Neural crest cell (in vitro differentiated cells): ENCODE measurements around the gene APOC3. TPM values are rescaled to one million over a fixed set of nuclear protein-coding genes. Genes with fewer than 3 reads are reported as not detected.

Source experiments
- DNase-seq: peaks from one replicate; pipeline ENCODE4 v3.0.0; 2021; ENCODE audit warnings: low read depth, mixed read lengths, low spot score
- H3K27ac Mint-ChIP-seq: one replicate; pipeline ENCODE4 v1.8.0; 2021; ENCODE audit warnings: mild to moderate bottlenecking, mixed read lengths; ENCODE audit not compliant: unreplicated experiment
- H3K27me3 Mint-ChIP-seq: 2 replicates; pipeline ENCODE4 v1.8.0; 2021; ENCODE audit warnings: low read depth, mild to moderate bottlenecking, mixed read lengths
- H3K36me3 Mint-ChIP-seq: 2 replicates; pipeline ENCODE4 v1.8.0; 2021; ENCODE audit warnings: low read depth, mild to moderate bottlenecking, mixed read lengths
- H3K4me1 Mint-ChIP-seq: 2 replicates; pipeline ENCODE4 v1.8.0; 2021; ENCODE audit warnings: mixed read lengths
- H3K4me3 Mint-ChIP-seq: one replicate; pipeline ENCODE4 v1.8.0; 2021; ENCODE audit warnings: mild to moderate bottlenecking, mixed read lengths
- H3K9me3 Mint-ChIP-seq: 2 replicates; pipeline ENCODE4 v1.8.0; 2021; ENCODE audit warnings: mixed read lengths
- CTCF ChIP-seq: fragments of 200-600 bp; sonication (generic); conservative IDR thresholded peaks from 2 replicates; pipeline ENCODE4 v1.5.0; 2021; ENCODE audit warnings: antibody characterized with exemption, mild to moderate bottlenecking
- total RNA-seq: library from RNA; stranded (reverse); gene quantifications from 2 replicates; pipeline ENCODE4 v1.2.1, GENCODE V29; 2021

Gene APOC3
- total RNA-seq, 1 donor from 2014 or later, result not detected

- Mint-ChIP-seq H3K9me3 (no peaks in the 10 kb centered on the region), H3K27me3 (no peaks in the 10 kb centered on the region), H3K4me1 (peaks cover 32% of the 10 kb centered on the region), H3K27ac (peak within 1 kb of the TSS; percentile 92), H3K36me3 (no peaks in the 10 kb centered on the region), H3K4me3 (peak within 1 kb of the TSS; percentile 9)
- DNase-seq, result peak; percentile 26
- TF ChIP-seq CTCF, result no peak
These were observed 7.8 kb downstream of the APOC3 start, which contains the start of gene APOA1 for GRCh38 chr11:116837231-116838091. Gene APOA1, minus strand, starts transcription at chr11:116837622. Its CDS starts 235 bp downstream, at chr11:116837387.

GRCh38 chr11:116838321-116839084, 8.8 kb downstream of the APOC3 start:
- Mint-ChIP-seq H3K36me3 (peaks cover 4% of the 10 kb centered on the region), H3K4me1 (peaks cover 32% of the 10 kb centered on the region), H3K4me3 (no peak overlapping the region), H3K27me3 (no peaks in the 10 kb centered on the region), H3K9me3 (no peaks in the 10 kb centered on the region), H3K27ac (no peak overlapping the region)
- DNase-seq, result no peak
- no peak for TF ChIP-seq CTCF

- Mint-ChIP-seq H3K9me3 (no peaks in the 10 kb centered on the region), H3K4me1 (peaks cover 27% of the 10 kb centered on the region), H3K36me3 (peaks cover 8% of the 10 kb centered on the region), H3K27me3 (no peaks in the 10 kb centered on the region), H3K4me3 (no peak overlapping the region), H3K27ac (no peak overlapping the region)
- DNase-seq, result no peak
- no peak for TF ChIP-seq CTCF
These were observed 10.6 kb downstream of the APOC3 start for GRCh38 chr11:116840224-116840745.

- no peaks in the 10 kb centered on the region for H3K9me3 Mint-ChIP-seq
- peak overlapping the region; percentile 27 for H3K27ac Mint-ChIP-seq
- peak overlapping the region; percentile 34 for H3K4me3 Mint-ChIP-seq
- peaks cover 9% of the 10 kb centered on the region for H3K36me3 Mint-ChIP-seq
- DNase-seq, result no peak
- H3K4me1 Mint-ChIP-seq, result peaks cover 22% of the 10 kb centered on the region
- H3K27me3 Mint-ChIP-seq, result no peaks in the 10 kb centered on the region
- TF ChIP-seq CTCF, result no peak
These were observed 11.1 kb downstream of the APOC3 start for GRCh38 chr11:116840746-116841296.

- peaks cover 14% of the 10 kb centered on the region for H3K36me3 Mint-ChIP-seq
- no peak overlapping the region for H3K4me3 Mint-ChIP-seq
- H3K27ac Mint-ChIP-seq, result no peak overlapping the region
- no peak for DNase-seq
- peaks cover 14% of the 10 kb centered on the region for H3K4me1 Mint-ChIP-seq
- H3K9me3 Mint-ChIP-seq, result no peaks in the 10 kb centered on the region
- TF ChIP-seq CTCF, result no peak
- H3K27me3 Mint-ChIP-seq, result no peaks in the 10 kb centered on the region
These were observed 12.4 kb downstream of the APOC3 start for GRCh38 chr11:116842117-116842516.
